ENCODE data around the gene PARVB. TPM values are rescaled to one million over a fixed set of nuclear protein-coding genes. Genes with fewer than 3 reads are reported as not detected.

PARVB gene
- polyA plus RNA-seq, 4 donors = 0.45 to 16.5 (median 7.5) TPM

DNA sequence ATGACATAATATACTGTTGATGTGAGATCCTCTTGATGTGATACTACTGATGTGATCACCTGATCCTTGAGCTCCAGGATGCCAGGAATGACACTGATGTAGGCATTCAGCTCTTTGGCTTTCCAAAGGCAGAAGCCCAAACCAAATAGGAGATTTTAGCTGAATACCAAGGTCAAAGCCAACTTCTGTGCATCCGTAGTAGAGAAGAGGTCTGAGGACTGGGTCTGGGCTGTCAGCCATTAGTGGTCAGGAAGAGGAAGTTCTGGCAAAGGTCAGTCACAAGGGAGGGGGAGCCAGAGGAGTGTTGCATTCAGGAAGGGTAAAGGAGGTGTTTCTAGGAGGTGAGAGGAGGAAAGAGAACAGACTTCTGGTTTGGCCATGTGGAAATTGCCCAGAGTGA, 103.3 kb downstream of the PARVB start:
- 52 to 83% (median 76%) methylated on average over 1 of the region's 1 CpG for WGBS, 3 donors
- Histone ChIP-seq H3K4me1 (ENCODE audit: control insufficient read depth in 3 of 3, insufficient read depth in 2 of 3, low read depth in 1 of 3, low read length in 2 of 3) (no peaks in the 10 kb centered on the region), H3K4me3 (ENCODE audit: low read depth in 1 of 3, low read length in 3 of 3) (no peak overlapping the region), H3K27ac (ENCODE audit: low read depth in 1 of 3, low read length in 2 of 3) (no peak overlapping the region), H3K27me3 (ENCODE audit: control insufficient read depth in 3 of 3, insufficient read depth in 3 of 3, low read length in 3 of 3) (no peaks in the 10 kb centered on the region), H3K9me3 (ENCODE audit: control insufficient read depth in 2 of 2, insufficient read depth in 1 of 2, low read depth in 1 of 2, low read length in 1 of 2) (peaks cover 0 to 12% of the 10 kb centered on the region in 2 donors), H3K36me3 (ENCODE audit: control insufficient read depth in 3 of 3, insufficient read depth in 2 of 3, low read depth in 1 of 3, low read length in 3 of 3) (peaks cover 0 to 3% (median 0%) of the 10 kb centered on the region in 3 donors)
- no peak for DNase-seq
- FAIRE-seq = no peak

DNA sequence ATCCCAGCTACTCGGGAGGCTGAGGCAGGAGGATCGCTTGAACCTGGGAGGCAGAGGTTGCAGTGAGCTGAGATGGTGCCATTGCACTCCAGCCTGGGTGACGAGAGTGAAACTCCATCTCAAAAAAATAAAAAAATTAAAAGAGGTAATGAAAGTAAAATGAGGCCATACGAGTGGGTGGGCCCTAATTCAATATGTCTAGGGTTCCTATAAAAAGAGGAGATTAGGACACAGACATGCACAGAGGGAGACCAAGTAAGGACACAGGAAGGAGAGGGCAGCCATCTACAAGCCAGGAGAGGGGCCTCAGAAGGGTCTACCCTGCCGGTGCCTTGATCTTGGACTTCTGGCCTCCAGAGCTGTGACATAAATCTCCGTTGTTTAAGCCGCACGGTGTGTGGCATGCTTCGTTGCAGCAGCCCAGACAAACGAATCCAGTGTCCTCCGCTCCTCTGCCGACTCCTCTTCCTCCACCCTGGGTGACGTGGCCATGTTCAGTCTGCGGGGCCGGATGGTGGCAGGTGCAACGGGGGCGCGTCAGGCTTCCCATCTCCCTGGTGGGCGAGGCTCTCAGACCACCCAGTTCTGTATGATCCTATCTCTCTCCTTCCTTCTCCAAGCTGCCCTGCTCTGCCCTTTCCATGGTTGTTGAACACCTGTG, 105.0 kb downstream of the PARVB start:
- Histone ChIP-seq H3K27ac (ENCODE audit: low read depth in 1 of 3, low read length in 2 of 3) (no peak overlapping the region), H3K36me3 (ENCODE audit: control insufficient read depth in 3 of 3, insufficient read depth in 2 of 3, low read depth in 1 of 3, low read length in 3 of 3) (peaks cover 0 to 6% (median 0%) of the 10 kb centered on the region in 3 donors), H3K9me3 (ENCODE audit: control insufficient read depth in 2 of 2, insufficient read depth in 1 of 2, low read depth in 1 of 2, low read length in 1 of 2) (peaks cover 0 to 12% of the 10 kb centered on the region in 2 donors), H3K4me3 (ENCODE audit: low read depth in 1 of 3, low read length in 3 of 3) (no peak overlapping the region), H3K4me1 (ENCODE audit: control insufficient read depth in 3 of 3, insufficient read depth in 2 of 3, low read depth in 1 of 3, low read length in 2 of 3) (no peaks in the 10 kb centered on the region), H3K27me3 (ENCODE audit: control insufficient read depth in 3 of 3, insufficient read depth in 3 of 3, low read length in 3 of 3) (no peaks in the 10 kb centered on the region)
- WGBS, 3 donors = 84 to 90% (median 89%) methylated on average over 19 of the region's 19 CpGs
- FAIRE-seq = no peak
- DNase-seq = no peak

DNA sequence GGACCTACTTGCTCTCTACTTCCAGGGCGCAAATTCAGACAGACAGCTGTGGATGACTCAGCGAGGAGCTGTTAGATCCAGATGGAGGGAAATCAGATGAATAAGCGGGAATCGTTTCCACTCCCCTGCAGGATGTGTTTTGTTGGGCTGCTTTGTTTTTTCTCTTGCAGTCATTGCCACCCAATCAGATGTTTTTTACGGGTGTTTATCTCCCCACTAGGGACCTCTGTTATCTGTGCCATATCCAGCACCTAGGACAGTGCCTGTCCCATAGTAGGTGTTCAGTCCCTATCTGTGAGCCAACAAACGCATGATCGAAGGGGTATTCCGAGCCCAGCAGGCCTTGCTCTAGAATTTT, 105.5 kb downstream of the PARVB start:
- 49 to 73% (median 66%) methylated on average over 8 of the region's 8 CpGs for WGBS, 3 donors
- Histone ChIP-seq H3K27ac (ENCODE audit: low read depth in 1 of 3, low read length in 2 of 3) (no peak overlapping the region), H3K27me3 (ENCODE audit: control insufficient read depth in 3 of 3, insufficient read depth in 3 of 3, low read length in 3 of 3) (no peaks in the 10 kb centered on the region), H3K4me3 (ENCODE audit: low read depth in 1 of 3, low read length in 3 of 3) (no peak overlapping the region), H3K4me1 (ENCODE audit: control insufficient read depth in 3 of 3, insufficient read depth in 2 of 3, low read depth in 1 of 3, low read length in 2 of 3) (no peaks in the 10 kb centered on the region), H3K9me3 (ENCODE audit: control insufficient read depth in 2 of 2, insufficient read depth in 1 of 2, low read depth in 1 of 2, low read length in 1 of 2) (peaks cover 0 to 12% of the 10 kb centered on the region in 2 donors), H3K36me3 (ENCODE audit: control insufficient read depth in 3 of 3, insufficient read depth in 2 of 3, low read depth in 1 of 3, low read length in 3 of 3) (peaks cover 0 to 6% (median 0%) of the 10 kb centered on the region in 3 donors)
- FAIRE-seq (no peak), DNase-seq (no peak)

DNA sequence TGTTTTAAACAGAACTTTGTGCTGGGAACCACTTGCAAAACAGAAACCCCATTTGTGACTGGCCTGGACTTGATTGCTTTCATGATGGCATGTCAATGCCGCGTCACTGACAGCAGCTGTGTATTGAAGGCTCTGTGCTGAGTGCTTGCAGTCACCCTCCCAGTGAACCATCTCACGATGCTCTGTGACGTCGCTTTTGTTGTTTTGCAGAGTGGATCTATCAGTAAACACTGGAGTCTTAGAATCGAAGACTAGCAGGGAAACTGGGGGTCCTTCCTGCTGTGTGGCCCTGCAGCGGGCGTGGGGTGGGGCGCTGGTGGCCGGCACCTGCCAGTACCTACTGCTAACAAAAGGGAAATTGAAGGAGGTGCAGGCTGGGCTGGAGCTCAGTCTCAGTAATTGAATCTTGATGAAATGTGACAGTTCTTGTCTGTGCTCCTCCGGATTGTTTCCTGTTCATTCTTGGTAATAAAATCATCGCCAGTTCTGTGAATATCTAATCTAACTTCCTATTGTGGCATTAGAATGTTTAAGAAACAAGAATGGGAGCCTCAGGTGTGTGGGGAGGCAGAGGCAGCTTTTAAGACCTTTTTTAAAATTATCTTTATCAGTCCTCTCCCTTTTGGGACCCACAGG, 106.1 kb downstream of the PARVB start:
- H3K4me1 ChIP-seq (ENCODE audit: control insufficient read depth in 3 of 3, insufficient read depth in 2 of 3, low read depth in 1 of 3, low read length in 2 of 3) = no peaks in the 10 kb centered on the region
- no peak overlapping the region for H3K27ac ChIP-seq (ENCODE audit: low read depth in 1 of 3, low read length in 2 of 3)
- peaks cover 0 to 12% of the 10 kb centered on the region in 2 donors for H3K9me3 ChIP-seq (ENCODE audit: control insufficient read depth in 2 of 2, insufficient read depth in 1 of 2, low read depth in 1 of 2, low read length in 1 of 2)
- FAIRE-seq = no peak
- H3K36me3 ChIP-seq (ENCODE audit: control insufficient read depth in 3 of 3, insufficient read depth in 2 of 3, low read depth in 1 of 3, low read length in 3 of 3) = peaks cover 0 to 8% (median 0%) of the 10 kb centered on the region in 3 donors
- 53 to 71% (median 68%) methylated on average over 12 of the region's 12 CpGs for WGBS, 3 donors
- H3K4me3 ChIP-seq (ENCODE audit: low read depth in 1 of 3, low read length in 3 of 3) = no peak overlapping the region
- H3K27me3 ChIP-seq (ENCODE audit: control insufficient read depth in 3 of 3, insufficient read depth in 3 of 3, low read length in 3 of 3) = no peaks in the 10 kb centered on the region
- DNase-seq = no peak

DNA sequence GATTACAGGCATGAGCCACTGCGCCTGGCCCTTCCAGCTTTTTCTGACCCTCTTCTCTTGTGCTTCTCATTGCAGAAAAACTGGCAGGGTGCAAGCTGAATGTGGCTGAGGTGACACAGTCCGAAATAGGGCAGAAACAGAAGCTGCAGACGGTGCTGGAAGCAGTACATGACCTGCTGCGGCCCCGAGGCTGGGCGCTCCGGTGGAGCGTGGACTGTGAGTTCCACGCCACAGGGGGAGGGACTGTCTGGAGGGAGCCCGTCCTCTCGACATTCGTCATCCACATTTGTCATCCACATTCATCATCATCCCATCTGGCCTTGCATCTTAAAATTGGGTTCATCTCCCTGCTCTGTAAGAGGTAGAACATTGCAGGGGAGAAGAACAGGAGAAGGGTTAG, 107.3 kb downstream of the PARVB start:
- DNase-seq (no peak), FAIRE-seq (no peak)
- no peaks in the 10 kb centered on the region for H3K4me1 ChIP-seq (ENCODE audit: control insufficient read depth in 3 of 3, insufficient read depth in 2 of 3, low read depth in 1 of 3, low read length in 2 of 3)
- peaks cover 0 to 13% (median 0%) of the 10 kb centered on the region in 3 donors for H3K36me3 ChIP-seq (ENCODE audit: control insufficient read depth in 3 of 3, insufficient read depth in 2 of 3, low read depth in 1 of 3, low read length in 3 of 3)
- H3K27me3 ChIP-seq (ENCODE audit: control insufficient read depth in 3 of 3, insufficient read depth in 3 of 3, low read length in 3 of 3) = no peaks in the 10 kb centered on the region
- 90 to 95% (median 92%) methylated on average over 12 of the region's 12 CpGs for WGBS, 3 donors
- no peak overlapping the region for H3K27ac ChIP-seq (ENCODE audit: low read depth in 1 of 3, low read length in 2 of 3)
- H3K4me3 ChIP-seq (ENCODE audit: low read depth in 1 of 3, low read length in 3 of 3) = no peak overlapping the region
- H3K9me3 ChIP-seq (ENCODE audit: control insufficient read depth in 2 of 2, insufficient read depth in 1 of 2, low read depth in 1 of 2, low read length in 1 of 2) = peaks cover 0 to 10% of the 10 kb centered on the region in 2 donors

DNA sequence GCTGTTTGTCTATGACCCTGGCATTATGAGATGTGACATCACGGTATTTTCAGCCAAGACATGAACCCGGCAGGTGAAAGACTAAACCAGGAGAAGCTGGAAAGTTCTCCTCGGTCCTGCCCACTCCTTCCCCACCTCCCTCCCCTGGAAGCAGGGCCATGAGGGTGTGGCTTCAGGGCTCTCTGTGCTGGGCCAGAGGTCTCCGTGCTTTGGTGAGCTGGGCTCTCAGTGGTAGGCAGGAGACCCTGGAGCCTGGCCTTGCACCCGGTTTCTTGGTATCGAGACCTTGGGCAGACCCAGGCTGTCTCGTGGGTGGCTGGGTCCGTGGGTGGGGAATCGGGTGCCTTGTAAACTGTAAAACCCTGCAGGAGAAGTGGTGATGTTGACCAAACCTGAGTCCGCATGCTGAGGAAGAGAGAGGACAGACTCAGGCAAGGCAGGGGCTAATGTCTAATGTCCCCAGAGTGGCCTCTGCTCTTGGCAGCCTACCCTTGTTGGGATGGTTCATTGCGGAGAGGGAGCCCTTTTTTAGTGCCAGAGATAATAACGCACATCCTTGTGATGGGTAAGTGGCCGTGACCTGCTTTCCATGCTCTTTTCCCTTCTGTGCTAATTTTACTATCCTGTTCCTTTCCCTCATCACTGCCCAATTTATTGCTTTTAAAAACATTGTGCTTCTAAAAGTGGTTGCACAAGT, 108.0 kb downstream of the PARVB start:
- FAIRE-seq = no peak
- H3K27me3 ChIP-seq (ENCODE audit: control insufficient read depth in 3 of 3, insufficient read depth in 3 of 3, low read length in 3 of 3) = no peaks in the 10 kb centered on the region
- no peak overlapping the region for H3K4me3 ChIP-seq (ENCODE audit: low read depth in 1 of 3, low read length in 3 of 3)
- 77 to 86% (median 84%) methylated on average over 13 of the region's 13 CpGs for WGBS, 3 donors
- no peak for DNase-seq
- H3K9me3 ChIP-seq (ENCODE audit: control insufficient read depth in 2 of 2, insufficient read depth in 1 of 2, low read depth in 1 of 2, low read length in 1 of 2) = peaks cover 0 to 7% of the 10 kb centered on the region in 2 donors
- no peaks in the 10 kb centered on the region for H3K4me1 ChIP-seq (ENCODE audit: control insufficient read depth in 3 of 3, insufficient read depth in 2 of 3, low read depth in 1 of 3, low read length in 2 of 3)
- peaks cover 0 to 14% (median 0%) of the 10 kb centered on the region in 3 donors for H3K36me3 ChIP-seq (ENCODE audit: control insufficient read depth in 3 of 3, insufficient read depth in 2 of 3, low read depth in 1 of 3, low read length in 3 of 3)
- H3K27ac ChIP-seq (ENCODE audit: low read depth in 1 of 3, low read length in 2 of 3) = no peak overlapping the region

DNA sequence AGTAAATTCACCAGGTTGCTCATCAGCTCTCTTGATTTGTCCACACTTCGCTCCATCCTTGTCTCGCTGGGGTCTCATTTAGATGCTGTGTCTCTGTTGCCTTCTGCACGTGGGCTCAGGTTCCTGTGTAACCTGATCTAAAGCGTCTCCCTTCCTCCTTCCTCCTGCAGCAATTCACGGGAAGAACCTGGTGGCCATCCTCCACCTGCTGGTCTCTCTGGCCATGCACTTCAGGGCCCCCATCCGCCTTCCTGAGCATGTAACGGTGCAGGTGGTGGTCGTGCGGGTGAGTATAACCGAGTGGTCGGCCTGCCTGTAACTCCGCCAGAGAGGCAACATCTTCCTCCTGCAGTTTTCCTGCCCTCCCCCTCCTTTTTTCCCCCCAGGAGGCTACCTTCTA, 108.6 kb downstream of the PARVB start:
- Histone ChIP-seq H3K9me3 (ENCODE audit: control insufficient read depth in 2 of 2, insufficient read depth in 1 of 2, low read depth in 1 of 2, low read length in 1 of 2) (peaks cover 1 to 12% of the 10 kb centered on the region in 2 donors), H3K36me3 (ENCODE audit: control insufficient read depth in 3 of 3, insufficient read depth in 2 of 3, low read depth in 1 of 3, low read length in 3 of 3) (peaks cover 0 to 20% (median 0%) of the 10 kb centered on the region in 3 donors), H3K4me3 (ENCODE audit: low read depth in 1 of 3, low read length in 3 of 3) (no peak overlapping the region), H3K27me3 (ENCODE audit: control insufficient read depth in 3 of 3, insufficient read depth in 3 of 3, low read length in 3 of 3) (no peaks in the 10 kb centered on the region), H3K4me1 (ENCODE audit: control insufficient read depth in 3 of 3, insufficient read depth in 2 of 3, low read depth in 1 of 3, low read length in 2 of 3) (no peaks in the 10 kb centered on the region), H3K27ac (ENCODE audit: low read depth in 1 of 3, low read length in 2 of 3) (no peak overlapping the region)
- FAIRE-seq (no peak), DNase-seq (no peak)
- WGBS, 3 donors = 78 to 87% (median 86%) methylated on average over 12 of the region's 12 CpGs

DNA sequence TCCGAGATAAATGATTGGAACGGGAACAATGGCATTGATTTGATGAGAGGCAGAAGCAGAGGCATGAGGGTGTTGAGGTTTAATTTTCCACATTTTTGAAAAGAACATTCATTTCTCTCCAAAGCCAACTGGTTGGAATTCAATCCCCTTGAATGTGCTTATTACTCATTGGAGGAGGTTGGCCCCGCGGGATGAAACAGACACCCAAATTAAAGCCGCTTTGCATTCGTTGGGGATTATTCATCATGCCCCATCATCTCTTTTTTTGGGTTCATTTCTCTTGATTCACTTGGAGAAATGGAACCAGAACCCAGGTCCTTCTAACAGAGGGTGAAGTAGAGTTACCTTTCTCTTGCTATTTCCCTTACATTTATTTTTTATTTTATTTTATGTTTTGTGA, 109.1 kb downstream of the PARVB start:
- H3K4me1 ChIP-seq (ENCODE audit: control insufficient read depth in 3 of 3, insufficient read depth in 2 of 3, low read depth in 1 of 3, low read length in 2 of 3) = no peaks in the 10 kb centered on the region
- DNase-seq (no peak), FAIRE-seq (no peak)
- no peak overlapping the region for H3K4me3 ChIP-seq (ENCODE audit: low read depth in 1 of 3, low read length in 3 of 3)
- H3K27me3 ChIP-seq (ENCODE audit: control insufficient read depth in 3 of 3, insufficient read depth in 3 of 3, low read length in 3 of 3) = no peaks in the 10 kb centered on the region
- H3K27ac ChIP-seq (ENCODE audit: low read depth in 1 of 3, low read length in 2 of 3) = no peak overlapping the region
- H3K9me3 ChIP-seq (ENCODE audit: control insufficient read depth in 2 of 2, insufficient read depth in 1 of 2, low read depth in 1 of 2, low read length in 1 of 2) = peaks cover 2 to 15% of the 10 kb centered on the region in 2 donors
- H3K36me3 ChIP-seq (ENCODE audit: control insufficient read depth in 3 of 3, insufficient read depth in 2 of 3, low read depth in 1 of 3, low read length in 3 of 3) = peaks cover 0 to 25% (median 0%) of the 10 kb centered on the region in 3 donors
- WGBS, 3 donors = 89 to 94% (median 93%) methylated on average over 6 of the region's 6 CpGs
